Measurements from ENCODE around the gene COX6A2.

DNA sequence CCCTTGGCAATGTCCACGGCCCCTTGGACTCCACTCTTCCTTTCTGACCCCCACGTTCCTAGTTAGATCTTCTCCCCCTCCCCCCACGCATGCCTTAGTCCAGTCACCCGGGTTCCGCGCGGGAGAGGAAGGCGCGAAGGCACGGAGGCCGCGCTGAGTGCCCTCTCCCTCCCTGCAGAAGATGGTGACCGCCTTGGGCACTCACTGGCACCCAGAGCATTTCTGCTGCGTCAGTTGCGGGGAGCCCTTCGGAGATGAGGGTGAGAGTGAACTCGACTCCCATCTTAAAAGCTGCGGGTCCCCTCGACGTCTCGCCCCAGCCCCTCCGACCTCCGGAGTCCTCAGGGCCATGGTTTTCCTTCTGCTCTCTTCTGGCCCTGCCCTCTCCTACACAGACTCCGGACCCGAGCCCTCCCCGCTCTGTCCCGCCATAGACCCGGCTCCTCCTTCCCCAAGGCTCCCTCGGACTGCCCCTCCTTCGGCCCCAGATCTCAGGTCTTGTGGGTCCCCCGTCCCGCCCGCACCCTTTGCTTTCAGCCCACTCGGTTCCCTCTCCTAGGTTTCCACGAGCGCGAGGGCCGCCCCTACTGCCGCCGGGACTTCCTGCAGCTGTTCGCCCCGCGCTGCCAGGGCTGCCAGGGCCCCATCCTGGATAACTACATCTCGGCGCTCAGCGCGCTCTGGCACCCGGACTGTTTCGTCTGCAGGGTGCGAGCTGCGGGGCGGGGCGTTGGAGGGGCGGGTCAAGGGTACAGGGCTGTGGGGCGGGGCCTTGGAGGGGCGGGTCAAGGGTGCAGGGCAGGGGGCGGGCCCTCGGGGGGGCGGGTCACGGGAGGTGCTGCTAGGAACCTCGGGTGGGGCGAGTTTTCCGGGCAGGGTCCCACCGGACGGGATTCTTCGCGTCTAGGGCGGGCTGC lies 48.4 kb upstream of the COX6A2 start:
- TF ChIP-seq CTCF (IDR thresholded peaks at IDR 0.05): no peak
- peak in 1 of 2 donors; percentile 29 for TF ChIP-seq POLR2A (IDR thresholded peaks at IDR 0.05)

Measured in adrenal gland (tissue), 5 donors.